Measurements from ENCODE around the gene CNGA4.

The CNGA4 gene

GRCh38 chr11:6238902-6239301, at the start of gene CNGA4:
CNGA4 (plus strand) TSS chr11:6239089; CDS start chr11:6239207, 118 bp downstream.
- DNase-seq (ENCODE audit: low spot score): no peak

- DNase-seq (ENCODE audit: low spot score): no peak
Observed at GRCh38 chr11:6191742-6192141, 47.1 kb upstream of the CNGA4 start.

GRCh38 chr11:6194065-6194581, 44.8 kb upstream of the CNGA4 start:
- DNase-seq (ENCODE audit: low spot score): no peak

- DNase-seq (ENCODE audit: low spot score): no peak
Observed at GRCh38 chr11:6196396-6196795, 42.5 kb upstream of the CNGA4 start.

GRCh38 chr11:6197466-6198200, 41.3 kb upstream of the CNGA4 start:
- DNase-seq (ENCODE audit: low spot score): no peak

- DNase-seq (ENCODE audit: low spot score): no peak
Observed at GRCh38 chr11:6199174-6199810, 39.6 kb upstream of the CNGA4 start, which contains the start of gene OR52W1. OR52W1 (plus strand) TSS chr11:6199224; CDS start chr11:6199224, 0 bp downstream.

GRCh38 chr11:6200975-6201374, 37.9 kb upstream of the CNGA4 start:
- DNase-seq (ENCODE audit: low spot score): no peak

- DNase-seq (ENCODE audit: low spot score): no peak
Observed at GRCh38 chr11:6201481-6201880, 37.4 kb upstream of the CNGA4 start.

GRCh38 chr11:6202041-6202440, 36.8 kb upstream of the CNGA4 start:
- DNase-seq (ENCODE audit: low spot score): no peak

- DNase-seq (ENCODE audit: low spot score): no peak
Observed at GRCh38 chr11:6203327-6203726, 35.6 kb upstream of the CNGA4 start.

GRCh38 chr11:6204706-6205105, 34.2 kb upstream of the CNGA4 start:
- no peak for DNase-seq (ENCODE audit: low spot score)

GRCh38 chr11:6205366-6205765, 33.5 kb upstream of the CNGA4 start, which contains the start of gene C11orf42:
C11orf42 (plus strand) TSS chr11:6205557; CDS start chr11:6205616, 59 bp downstream.
- no peak for DNase-seq (ENCODE audit: low spot score)

- no peak for DNase-seq (ENCODE audit: low spot score)
Observed at GRCh38 chr11:6206456-6207180, 32.3 kb upstream of the CNGA4 start.

GRCh38 chr11:6209801-6210200, 29.1 kb upstream of the CNGA4 start:
- no peak for DNase-seq (ENCODE audit: low spot score)

- DNase-seq (ENCODE audit: low spot score): no peak
Observed at GRCh38 chr11:6210274-6210955, 28.5 kb upstream of the CNGA4 start.

- no peak for DNase-seq (ENCODE audit: low spot score)
Observed at GRCh38 chr11:6214530-6214929, 24.4 kb upstream of the CNGA4 start.

GRCh38 chr11:6216501-6216900, 22.4 kb upstream of the CNGA4 start:
- DNase-seq (ENCODE audit: low spot score): no peak

GRCh38 chr11:6217722-6218121, 21.2 kb upstream of the CNGA4 start:
- DNase-seq (ENCODE audit: low spot score): no peak

GRCh38 chr11:6219359-6219758, 19.5 kb upstream of the CNGA4 start:
- DNase-seq (ENCODE audit: low spot score): no peak

GRCh38 chr11:6223854-6224253, 15.0 kb upstream of the CNGA4 start:
- DNase-seq (ENCODE audit: low spot score): no peak

- no peak for DNase-seq (ENCODE audit: low spot score)
Observed at GRCh38 chr11:6224421-6224820, 14.5 kb upstream of the CNGA4 start.

GRCh38 chr11:6225024-6225423, 13.9 kb upstream of the CNGA4 start:
- no peak for DNase-seq (ENCODE audit: low spot score)
